ENCODE results near the gene CAMKK1. TPM values are rescaled to one million over a fixed set of nuclear protein-coding genes. Genes with fewer than 3 reads are reported as not detected.

CAMKK1 gene
- total RNA-seq, 1 experiment from 2014 or later = 16.3 TPM

DNA sequence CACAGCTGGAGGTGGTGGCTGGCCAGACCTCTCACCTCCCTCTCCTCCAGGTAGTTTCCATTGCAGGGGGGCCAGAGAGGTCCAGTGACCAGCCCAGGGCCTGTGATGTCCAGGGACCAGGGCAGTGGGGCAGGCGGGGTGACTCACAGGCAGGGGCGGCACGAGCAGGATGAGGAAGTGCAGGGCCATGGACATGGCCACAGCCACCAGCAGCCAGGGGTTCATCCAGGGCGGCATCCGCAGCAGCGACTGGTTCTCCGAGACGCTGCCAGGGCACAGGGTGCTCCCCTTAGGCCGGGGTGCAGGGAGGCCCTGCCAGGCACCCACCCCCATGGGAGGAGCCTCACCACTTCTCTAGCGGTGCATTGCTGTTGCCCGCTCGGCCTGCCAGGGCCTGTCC lies 36.3 kb upstream of the CAMKK1 start:
- no peaks in the 10 kb centered on the region for H3K79me2 ChIP-seq (ENCODE audit: low read depth)
- H3K27me3 ChIP-seq (ENCODE audit: insufficient read depth, low read depth) = peaks cover 6% of the 10 kb centered on the region; the same call in 1 of the 2 replicates
- BruUV-seq (replicated peaks) = no TSS peak
- no peaks in the 10 kb centered on the region for H3K9me2 ChIP-seq (ENCODE audit: insufficient read depth)
- H4K20me1 ChIP-seq (ENCODE audit: insufficient read depth) = no peaks in the 10 kb centered on the region
- no peak for TF ChIP-seq EZH2 (IDR thresholded peaks at IDR 0.05; ENCODE audit: low read depth)
- TF ChIP-seq, protein P1, sequence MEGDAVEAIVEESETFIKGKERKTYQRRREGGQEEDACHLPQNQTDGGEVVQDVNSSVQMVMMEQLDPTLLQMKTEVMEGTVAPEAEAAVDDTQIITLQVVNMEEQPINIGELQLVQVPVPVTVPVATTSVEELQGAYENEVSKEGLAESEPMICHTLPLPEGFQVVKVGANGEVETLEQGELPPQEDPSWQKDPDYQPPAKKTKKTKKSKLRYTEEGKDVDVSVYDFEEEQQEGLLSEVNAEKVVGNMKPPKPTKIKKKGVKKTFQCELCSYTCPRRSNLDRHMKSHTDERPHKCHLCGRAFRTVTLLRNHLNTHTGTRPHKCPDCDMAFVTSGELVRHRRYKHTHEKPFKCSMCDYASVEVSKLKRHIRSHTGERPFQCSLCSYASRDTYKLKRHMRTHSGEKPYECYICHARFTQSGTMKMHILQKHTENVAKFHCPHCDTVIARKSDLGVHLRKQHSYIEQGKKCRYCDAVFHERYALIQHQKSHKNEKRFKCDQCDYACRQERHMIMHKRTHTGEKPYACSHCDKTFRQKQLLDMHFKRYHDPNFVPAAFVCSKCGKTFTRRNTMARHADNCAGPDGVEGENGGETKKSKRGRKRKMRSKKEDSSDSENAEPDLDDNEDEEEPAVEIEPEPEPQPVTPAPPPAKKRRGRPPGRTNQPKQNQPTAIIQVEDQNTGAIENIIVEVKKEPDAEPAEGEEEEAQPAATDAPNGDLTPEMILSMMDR (conservative IDR thresholded peaks at IDR 0.05) = no peak
- no peaks in the 10 kb centered on the region for H3K4me1 ChIP-seq (replicated peaks; ENCODE audit: insufficient read depth)
- DNase-seq = no peak
- no peaks in the 10 kb centered on the region for H3F3A ChIP-seq (ENCODE audit: insufficient read depth, low read depth)
- no peak overlapping the region for H3K27ac ChIP-seq
- no peaks in the 10 kb centered on the region for H3K9me3 ChIP-seq (ENCODE audit: insufficient read depth, low read depth)
- no peak overlapping the region for H3K4me2 ChIP-seq
- H3K36me3 ChIP-seq (ENCODE audit: low read depth) = no peaks in the 10 kb centered on the region
- ChIA-PET POLR2A (ENCODE audit: unreplicated experiment) (no interaction called here), CTCF (no interaction called here)
- intact Hi-C loops (cut with micrococcal nuclease; ENCODE audit: unreplicated experiment) = no loop called here
- H3K4me3 ChIP-seq = no peak overlapping the region
- no peak overlapping the region for H2AFZ ChIP-seq

DNA sequence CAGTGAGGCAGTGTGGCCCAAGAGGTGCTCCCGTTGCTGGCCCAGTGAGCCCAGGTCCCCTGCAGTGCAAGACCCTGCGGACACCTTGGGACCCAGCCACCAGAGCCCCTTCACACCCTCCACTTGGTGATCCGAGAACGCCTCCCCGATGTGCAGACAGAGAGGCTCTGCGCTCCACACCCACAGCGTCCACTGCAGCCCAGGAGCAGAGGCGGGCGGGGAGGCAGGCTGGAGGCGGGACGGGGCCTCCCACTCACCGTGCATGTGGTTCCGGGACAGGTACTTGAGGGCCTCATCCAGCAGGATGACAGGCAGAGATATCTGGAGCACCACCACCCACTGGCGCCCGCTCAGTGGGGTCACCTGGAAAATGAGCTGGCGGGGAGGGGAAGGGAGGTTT lies 35.6 kb upstream of the CAMKK1 start:
- Histone ChIP-seq H3F3A (ENCODE audit: insufficient read depth, low read depth) (no peaks in the 10 kb centered on the region), H4K20me1 (ENCODE audit: insufficient read depth) (no peaks in the 10 kb centered on the region), H2AFZ (no peak overlapping the region), H3K79me2 (ENCODE audit: low read depth) (no peaks in the 10 kb centered on the region), H3K4me1 (replicated peaks; ENCODE audit: insufficient read depth) (no peaks in the 10 kb centered on the region), H3K9me2 (ENCODE audit: insufficient read depth) (no peaks in the 10 kb centered on the region), H3K36me3 (ENCODE audit: low read depth) (no peaks in the 10 kb centered on the region), H3K9me3 (ENCODE audit: insufficient read depth, low read depth) (no peaks in the 10 kb centered on the region), H3K4me3 (no peak overlapping the region), H3K27ac (no peak overlapping the region), H3K27me3 (ENCODE audit: insufficient read depth, low read depth) (peaks cover 6% of the 10 kb centered on the region; the same call in 1 of the 2 replicates), H3K4me2 (no peak overlapping the region)
- intact Hi-C loops (cut with micrococcal nuclease; ENCODE audit: unreplicated experiment) = no loop called here
- BruUV-seq (replicated peaks) = no TSS peak
- no peak for TF ChIP-seq EZH2 (IDR thresholded peaks at IDR 0.05; ENCODE audit: low read depth)
- TF ChIP-seq, protein P1 (conservative IDR thresholded peaks at IDR 0.05) = no peak
- DNase-seq = no peak
- POLR2A ChIA-PET (ENCODE audit: unreplicated experiment) = no interaction called here
- CTCF ChIA-PET = no interaction called here

DNA sequence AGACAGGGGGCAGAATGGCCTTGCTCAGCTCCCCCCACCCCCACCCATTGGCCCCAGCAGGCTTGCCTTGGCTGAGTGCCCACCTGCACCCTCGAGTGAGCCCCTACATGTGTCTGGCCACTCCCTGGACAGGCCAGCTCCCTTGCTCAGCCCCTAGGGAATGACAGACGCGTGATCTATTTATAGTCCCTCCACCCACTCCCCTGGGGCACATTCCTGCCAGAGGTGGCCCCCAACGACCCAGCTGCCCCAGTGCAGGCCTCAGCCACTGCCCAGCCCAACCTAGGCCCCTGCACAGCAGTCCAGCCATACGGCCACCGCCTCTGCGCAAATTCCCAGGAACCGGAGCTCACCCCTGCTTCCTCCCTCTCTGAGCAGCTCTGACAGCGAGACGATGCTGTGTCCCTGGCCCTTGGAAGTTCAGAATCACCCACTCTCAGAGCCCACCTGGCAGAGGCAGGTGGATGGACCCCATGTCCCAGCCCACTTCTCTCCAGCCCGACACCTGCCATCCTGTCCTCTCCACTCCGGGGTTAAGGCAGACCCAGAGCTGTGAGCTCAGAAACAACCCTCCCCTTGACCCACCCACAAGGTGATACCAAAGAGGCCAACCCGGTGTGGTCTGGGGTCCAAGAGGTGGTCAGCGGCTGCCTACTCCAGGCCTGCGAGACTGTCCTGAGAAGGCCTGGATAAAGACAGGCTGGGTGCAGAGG lies 34.9 kb upstream of the CAMKK1 start:
- H2AFZ ChIP-seq = no peak overlapping the region
- no peaks in the 10 kb centered on the region for H3K9me3 ChIP-seq (ENCODE audit: insufficient read depth, low read depth)
- H3K4me1 ChIP-seq (replicated peaks; ENCODE audit: insufficient read depth) = no peaks in the 10 kb centered on the region
- no peaks in the 10 kb centered on the region for H3F3A ChIP-seq (ENCODE audit: insufficient read depth, low read depth)
- no peak overlapping the region for H3K4me3 ChIP-seq
- ChIA-PET CTCF (no interaction called here), POLR2A (ENCODE audit: unreplicated experiment) (no interaction called here)
- no peak overlapping the region for H3K27ac ChIP-seq
- no peaks in the 10 kb centered on the region for H3K79me2 ChIP-seq (ENCODE audit: low read depth)
- H3K27me3 ChIP-seq (ENCODE audit: insufficient read depth, low read depth) = peaks cover 6% of the 10 kb centered on the region; the same call in 1 of the 2 replicates
- peak in 1 of 2 experiments; percentile 41 for DNase-seq
- no peaks in the 10 kb centered on the region for H4K20me1 ChIP-seq (ENCODE audit: insufficient read depth)
- no peak for TF ChIP-seq EZH2 (IDR thresholded peaks at IDR 0.05; ENCODE audit: low read depth)
- H3K4me2 ChIP-seq = no peak overlapping the region
- BruUV-seq (replicated peaks) = no TSS peak
- intact Hi-C loops (cut with micrococcal nuclease; ENCODE audit: unreplicated experiment) = no loop called here
- H3K9me2 ChIP-seq (ENCODE audit: insufficient read depth) = no peaks in the 10 kb centered on the region
- no peaks in the 10 kb centered on the region for H3K36me3 ChIP-seq (ENCODE audit: low read depth)
